SK-N-SH (cell line): Measurements from ENCODE around the gene NUS1. TPM values are rescaled to one million over a fixed set of nuclear protein-coding genes. Genes with fewer than 3 reads are reported as not detected.

Experiments used
- CTCF ChIA-PET: fragments of 300-600, 350-600 bp; formaldehyde crosslinking; extraction: SDS; loops from one replicate; lab custom pipeline; 2021; lab: Yijun Ruan, JAX
- POLR2A ChIA-PET: fragments of 350-600 bp; sonication (Branson Sonifier 250); formaldehyde crosslinking; extraction: SDS; loops from one replicate; lab custom pipeline; 2020; ENCODE audit warnings: antibody characterized with exemption, inconsistent platforms; lab: Yijun Ruan, JAX
- DNase-seq: peaks from one replicate; pipeline ENCODE4 v3.0.0; 2012
- H2AFZ ChIP-seq: fragments of 200-600 bp; sonication (generic); 2 replicates; pipeline ENCODE4 v1.8.1; 2016; ENCODE audit warnings: antibody characterized with exemption, mild to moderate bottlenecking, low read depth
- H3F3A ChIP-seq: fragments of 200-600 bp; sonication (generic); replicated peaks from 2 replicates; pipeline ENCODE3; 2016; ENCODE audit warnings: antibody characterized with exemption, mild to moderate bottlenecking; ENCODE audit not compliant: insufficient read depth
- H3K27ac ChIP-seq, 2 experiments: fragments of 200-500 bp in 1 of 2; fragments of 200-600 bp in 1 of 2; sonication (Bioruptor generic) in 1 of 2; sonication (generic), shearing (Covaris generic) in 1 of 2; 2 replicates each; pipeline versions ENCODE4 v1.5.1 to v1.6.1; 2014 to 2016; ENCODE audit warnings: low read depth in 2 of 2, inconsistent platforms in 1 of 2, low read length in 1 of 2, mild to moderate bottlenecking in 1 of 2, mixed read lengths in 1 of 2
- H3K27me3 ChIP-seq: fragments of 200-600 bp; sonication (generic), shearing (Covaris generic); 2 replicates; pipeline ENCODE4 v1.6.1; 2016; ENCODE audit warnings: mixed run types; ENCODE audit not compliant: insufficient read depth
- H3K36me3 ChIP-seq, 2 experiments: fragments of 200-500 bp in 1 of 2; fragments of 200-600 bp in 1 of 2; sonication (Bioruptor generic) in 1 of 2; sonication (generic) in 1 of 2; replicated peaks in 1 of 2; 2 replicates each; pipeline versions ENCODE3 to v1.5.1; 2014 to 2016; ENCODE audit warnings: low read length in 1 of 2, mild to moderate bottlenecking in 1 of 2; ENCODE audit not compliant: insufficient read depth in 2 of 2, control insufficient read depth in 1 of 2
- H3K4me1 ChIP-seq, 2 experiments: fragments of 200-500 bp in 1 of 2; fragments of 200-600 bp in 1 of 2; sonication (Bioruptor generic) in 1 of 2; sonication (generic), shearing (Covaris generic) in 1 of 2; 2 replicates each; pipeline versions ENCODE4 v1.5.1 to v1.6.1; 2014 to 2016; ENCODE audit warnings: low read depth in 1 of 2, low read length in 1 of 2, mixed run types in 1 of 2; ENCODE audit not compliant: insufficient read depth in 2 of 2, control insufficient read depth in 1 of 2
- H3K4me2 ChIP-seq: fragments of 200-600 bp; sonication (generic), shearing (Covaris generic); 2 replicates; pipeline ENCODE4 v1.6.1; 2017; ENCODE audit warnings: mixed run types
- H3K4me3 ChIP-seq, 2 experiments: fragments of 200-500 bp in 1 of 2; fragments of 200-600 bp in 1 of 2; sonication (Bioruptor generic) in 1 of 2; sonication (generic), shearing (Covaris generic) in 1 of 2; 2 replicates each; pipeline versions ENCODE4 v1.5.1 to v1.8.1; 2014 to 2016; ENCODE audit warnings: low read depth in 2 of 2, inconsistent platforms in 1 of 2, low read length in 1 of 2, mild to moderate bottlenecking in 1 of 2, mixed read lengths in 1 of 2, moderate library complexity in 1 of 2
- H3K79me2 ChIP-seq: fragments of 200-600 bp; sonication (generic); 2 replicates; pipeline ENCODE4 v1.8.1; 2017; ENCODE audit warnings: mild to moderate bottlenecking; ENCODE audit not compliant: insufficient read depth
- H3K9ac ChIP-seq: fragments of 200-600 bp; sonication (generic); 2 replicates; pipeline ENCODE4 v1.6.1; 2017; ENCODE audit warnings: mixed run types
- H3K9me2 ChIP-seq: fragments of 200-600 bp; sonication (generic); 2 replicates; pipeline ENCODE4 v1.6.1; 2017; ENCODE audit warnings: mixed run types
- H3K9me3 ChIP-seq: fragments of 200-600 bp; sonication (generic); 2 replicates; pipeline ENCODE4 v1.6.1; 2017; ENCODE audit warnings: mixed run types, mild to moderate bottlenecking, moderate library complexity
- H4K20me1 ChIP-seq: fragments of 200-600 bp; sonication (generic); 2 replicates; pipeline ENCODE4 v1.6.1; 2017; ENCODE audit warnings: mild to moderate bottlenecking, mixed run types; ENCODE audit not compliant: insufficient read depth
- ELF1 ChIP-seq: IDR thresholded peaks from 2 replicates; pipeline ENCODE4 v1.4.0; 2012
- FOXJ3 ChIP-seq: sonication (generic); formaldehyde crosslinking; IDR thresholded peaks from 2 replicates; pipeline ENCODE4 v1.5.1; 2020; ENCODE audit warnings: mild to moderate bottlenecking, missing genetic modification reagents
- FOXM1 ChIP-seq: IDR thresholded peaks from 2 replicates; pipeline ENCODE4 v1.4.0; 2012; ENCODE audit warnings: low read depth, mild to moderate bottlenecking
- GATA2 ChIP-seq: sonication (generic); formaldehyde crosslinking; IDR thresholded peaks from 2 replicates; pipeline ENCODE4 v1.5.0; 2020; ENCODE audit warnings: mild to moderate bottlenecking, missing genetic modification reagents
- JUND ChIP-seq: IDR thresholded peaks from 2 replicates; pipeline ENCODE4 v1.4.0; 2012
- MEF2A ChIP-seq: IDR thresholded peaks from 2 replicates; pipeline ENCODE4 v1.4.0; 2012; ENCODE audit warnings: low read depth, borderline replicate concordance
- MXI1 ChIP-seq: IDR thresholded peaks from 2 replicates; pipeline ENCODE4 v1.6.1; 2012; ENCODE audit warnings: mild to moderate bottlenecking, low read depth, low read length, improper control_type of control experiment
- NFIC ChIP-seq: IDR thresholded peaks from 2 replicates; pipeline ENCODE4 v1.4.0; 2012; ENCODE audit warnings: borderline replicate concordance
- NRF1 ChIP-seq: IDR thresholded peaks from 2 replicates; pipeline ENCODE4 v1.6.1; 2012; ENCODE audit warnings: low read depth, mild to moderate bottlenecking, low read length
- RAD21 ChIP-seq: IDR thresholded peaks from 2 replicates; pipeline ENCODE4 v1.6.1; 2012; ENCODE audit warnings: mild to moderate bottlenecking, low read length
- RFX5 ChIP-seq: IDR thresholded peaks from 2 replicates; pipeline ENCODE4 v1.6.1; 2012; ENCODE audit warnings: mild to moderate bottlenecking, improper control_type of control experiment, low read length
- TAF1 ChIP-seq: IDR thresholded peaks from 2 replicates; pipeline ENCODE4 v1.6.1; 2012; ENCODE audit warnings: low read depth, mild to moderate bottlenecking, low read length, moderate library complexity, borderline replicate concordance
- WGBS: methylation state at CpG from one replicate; pipeline ENCODE4 v1.1.6; 2017; ENCODE audit warnings: low lambda C conversion rate; 5-methylcytosine and 5-hydroxymethylcytosine counted together
- polyA plus RNA-seq, 3 experiments: library from polyadenylated mRNA; depleted of rRNA; stranded (reverse); fragments of >200 nt; gene quantifications; 2 replicates each; pipeline ENCODE4 v1.2.3, GENCODE V29; 2012
- TF ChIP-seq, protein P1 (sequence below): fragments of 150-350 bp; IDR thresholded peaks from 2 replicates; pipeline ENCODE4 v1.6.1; 2017; ENCODE audit warnings: antibody characterized with exemption, low read length, low read depth, borderline replicate concordance
- TF ChIP-seq, protein P2 (sequence below): fragments of 200-600 bp; sonication (generic); IDR thresholded peaks from 2 replicates; pipeline ENCODE4 v1.6.1; 2017; ENCODE audit warnings: antibody characterized with exemption, mild to moderate bottlenecking, moderate library complexity
- TF ChIP-seq, protein P3 (sequence below): IDR thresholded peaks from 2 replicates; pipeline ENCODE4 v1.4.0; 2012; ENCODE audit warnings: low read depth
- TF ChIP-seq, protein P4 (sequence below): IDR thresholded peaks from 2 replicates; pipeline ENCODE4 v1.6.1; 2012; ENCODE audit warnings: mild to moderate bottlenecking, low read depth, low read length, moderate library complexity

The NUS1 gene
- polyA plus RNA-seq, 1 of the 3 experiments (the other 2 are of a cell fraction) = 8.9 TPM

DNA sequence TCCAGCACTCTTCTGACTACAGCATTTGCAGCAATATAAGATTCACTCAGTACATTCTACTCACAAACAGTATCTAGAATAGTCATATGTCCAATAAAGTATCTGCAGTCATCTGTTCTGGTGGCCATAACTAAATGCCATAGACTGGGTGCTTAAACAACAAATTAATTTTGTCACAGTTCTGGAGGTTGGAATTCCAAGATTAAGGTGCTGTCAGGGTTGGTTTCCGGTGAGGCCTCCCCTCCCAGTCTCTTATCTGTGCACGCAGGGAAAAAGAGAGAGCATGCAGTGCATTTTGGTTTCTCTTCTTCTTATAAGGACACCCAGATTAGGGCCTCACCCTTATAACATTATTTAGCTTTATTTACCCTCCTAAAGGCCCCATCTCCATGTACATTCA lies 21.3 kb upstream of the NUS1 start (continued):
- TF ChIP-seq NFIC (no peak), FOXM1 (no peak), ELF1 (no peak), TAF1 (no peak)
- TF ChIP-seq, protein P1, sequence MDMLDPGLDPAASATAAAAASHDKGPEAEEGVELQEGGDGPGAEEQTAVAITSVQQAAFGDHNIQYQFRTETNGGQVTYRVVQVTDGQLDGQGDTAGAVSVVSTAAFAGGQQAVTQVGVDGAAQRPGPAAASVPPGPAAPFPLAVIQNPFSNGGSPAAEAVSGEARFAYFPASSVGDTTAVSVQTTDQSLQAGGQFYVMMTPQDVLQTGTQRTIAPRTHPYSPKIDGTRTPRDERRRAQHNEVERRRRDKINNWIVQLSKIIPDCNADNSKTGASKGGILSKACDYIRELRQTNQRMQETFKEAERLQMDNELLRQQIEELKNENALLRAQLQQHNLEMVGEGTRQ = no peak

DNA sequence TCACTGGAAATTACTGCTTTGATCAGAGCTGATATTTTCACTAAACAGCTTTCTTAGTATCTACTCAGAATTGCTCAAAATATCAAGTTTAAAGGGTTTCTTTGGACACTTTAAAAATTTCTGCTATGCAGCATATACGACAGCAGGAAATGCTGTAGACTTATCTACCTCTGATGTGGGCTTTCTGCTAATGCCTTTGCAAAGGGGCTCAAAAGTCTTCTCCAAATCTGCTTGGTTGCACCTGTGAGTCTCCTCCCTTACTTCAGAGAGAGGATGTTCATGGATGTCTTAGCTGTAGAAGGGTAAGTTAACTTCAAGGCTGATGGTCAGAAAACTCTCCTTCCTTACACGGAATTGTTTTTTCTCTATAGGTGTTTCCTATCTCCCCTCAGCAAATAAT lies 19.9 kb upstream of the NUS1 start:
- Histone ChIP-seq H3K9ac (no peak overlapping the region), H3K4me1 (no peaks in the 10 kb centered on the region), H3K4me3 (no peak overlapping the region), H3K27me3 (no peaks in the 10 kb centered on the region), H3K36me3 (no peaks in the 10 kb centered on the region), H3K79me2 (no peaks in the 10 kb centered on the region), H4K20me1 (no peaks in the 10 kb centered on the region), H3K4me2 (no peak overlapping the region), H3K9me3 (no peaks in the 10 kb centered on the region), H3F3A (no peaks in the 10 kb centered on the region), H2AFZ (no peak overlapping the region), H3K27ac (no peak overlapping the region), H3K9me2 (no peaks in the 10 kb centered on the region)
- TF ChIP-seq, protein P1 = no peak
- TF ChIP-seq, protein P2, sequence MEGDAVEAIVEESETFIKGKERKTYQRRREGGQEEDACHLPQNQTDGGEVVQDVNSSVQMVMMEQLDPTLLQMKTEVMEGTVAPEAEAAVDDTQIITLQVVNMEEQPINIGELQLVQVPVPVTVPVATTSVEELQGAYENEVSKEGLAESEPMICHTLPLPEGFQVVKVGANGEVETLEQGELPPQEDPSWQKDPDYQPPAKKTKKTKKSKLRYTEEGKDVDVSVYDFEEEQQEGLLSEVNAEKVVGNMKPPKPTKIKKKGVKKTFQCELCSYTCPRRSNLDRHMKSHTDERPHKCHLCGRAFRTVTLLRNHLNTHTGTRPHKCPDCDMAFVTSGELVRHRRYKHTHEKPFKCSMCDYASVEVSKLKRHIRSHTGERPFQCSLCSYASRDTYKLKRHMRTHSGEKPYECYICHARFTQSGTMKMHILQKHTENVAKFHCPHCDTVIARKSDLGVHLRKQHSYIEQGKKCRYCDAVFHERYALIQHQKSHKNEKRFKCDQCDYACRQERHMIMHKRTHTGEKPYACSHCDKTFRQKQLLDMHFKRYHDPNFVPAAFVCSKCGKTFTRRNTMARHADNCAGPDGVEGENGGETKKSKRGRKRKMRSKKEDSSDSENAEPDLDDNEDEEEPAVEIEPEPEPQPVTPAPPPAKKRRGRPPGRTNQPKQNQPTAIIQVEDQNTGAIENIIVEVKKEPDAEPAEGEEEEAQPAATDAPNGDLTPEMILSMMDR = no peak
- no peak for TF ChIP-seq MXI1
- TF ChIP-seq MEF2A = no peak
- no peak for TF ChIP-seq GATA2
- DNase-seq = no peak
- ChIA-PET CTCF (interaction anchor here (0.6 kb wide), 1 partner anchor 12 kb away, joined by 3 read pairs; no protein-coding TSS in a partner anchor), POLR2A (no interaction called here)
- WGBS = 54% methylated on average over 2 of the region's 2 CpGs

DNA sequence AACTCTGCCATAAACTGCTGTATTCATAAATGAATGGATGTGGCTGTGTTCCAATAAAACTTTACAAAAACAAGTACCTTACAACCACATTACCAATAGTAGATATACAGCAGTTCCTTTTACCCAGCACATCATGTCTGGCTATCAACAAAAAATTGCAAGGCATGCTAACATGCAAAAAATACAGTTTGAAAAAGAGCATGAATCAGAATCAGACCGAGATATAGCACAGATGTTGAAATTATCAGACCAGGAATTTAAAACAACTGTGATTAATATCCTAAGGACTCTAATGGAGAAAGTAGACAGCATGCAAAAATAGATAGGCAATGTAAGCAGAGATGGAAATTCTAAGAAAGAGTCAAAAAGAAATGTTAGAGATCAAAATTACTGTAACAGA lies 8.4 kb upstream of the NUS1 start:
- Histone ChIP-seq H3K9me3 (no peaks in the 10 kb centered on the region), H3K4me3 (no peak overlapping the region), H3K4me2 (no peak overlapping the region), H3K9me2 (no peaks in the 10 kb centered on the region), H2AFZ (no peak overlapping the region), H3K27me3 (no peaks in the 10 kb centered on the region), H3K9ac (no peak overlapping the region), H3K27ac (no peak overlapping the region), H3K79me2 (no peaks in the 10 kb centered on the region), H3K36me3 (no peaks in the 10 kb centered on the region), H4K20me1 (no peaks in the 10 kb centered on the region), H3K4me1 (no peaks in the 10 kb centered on the region), H3F3A (no peaks in the 10 kb centered on the region)
- CTCF ChIA-PET = no interaction called here
- WGBS = 22% methylated on average over 1 of the region's 1 CpG
- no peak for DNase-seq
- POLR2A ChIA-PET = no interaction called here
- TF ChIP-seq, protein P3, sequence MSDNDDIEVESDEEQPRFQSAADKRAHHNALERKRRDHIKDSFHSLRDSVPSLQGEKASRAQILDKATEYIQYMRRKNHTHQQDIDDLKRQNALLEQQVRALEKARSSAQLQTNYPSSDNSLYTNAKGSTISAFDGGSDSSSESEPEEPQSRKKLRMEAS = no peak
- TF ChIP-seq JUND (no peak), MXI1 (no peak), FOXJ3 (CRISPR knock-in tag) (no peak), RAD21 (no peak), RFX5 (no peak), NRF1 (no peak)
- TF ChIP-seq, protein P4, sequence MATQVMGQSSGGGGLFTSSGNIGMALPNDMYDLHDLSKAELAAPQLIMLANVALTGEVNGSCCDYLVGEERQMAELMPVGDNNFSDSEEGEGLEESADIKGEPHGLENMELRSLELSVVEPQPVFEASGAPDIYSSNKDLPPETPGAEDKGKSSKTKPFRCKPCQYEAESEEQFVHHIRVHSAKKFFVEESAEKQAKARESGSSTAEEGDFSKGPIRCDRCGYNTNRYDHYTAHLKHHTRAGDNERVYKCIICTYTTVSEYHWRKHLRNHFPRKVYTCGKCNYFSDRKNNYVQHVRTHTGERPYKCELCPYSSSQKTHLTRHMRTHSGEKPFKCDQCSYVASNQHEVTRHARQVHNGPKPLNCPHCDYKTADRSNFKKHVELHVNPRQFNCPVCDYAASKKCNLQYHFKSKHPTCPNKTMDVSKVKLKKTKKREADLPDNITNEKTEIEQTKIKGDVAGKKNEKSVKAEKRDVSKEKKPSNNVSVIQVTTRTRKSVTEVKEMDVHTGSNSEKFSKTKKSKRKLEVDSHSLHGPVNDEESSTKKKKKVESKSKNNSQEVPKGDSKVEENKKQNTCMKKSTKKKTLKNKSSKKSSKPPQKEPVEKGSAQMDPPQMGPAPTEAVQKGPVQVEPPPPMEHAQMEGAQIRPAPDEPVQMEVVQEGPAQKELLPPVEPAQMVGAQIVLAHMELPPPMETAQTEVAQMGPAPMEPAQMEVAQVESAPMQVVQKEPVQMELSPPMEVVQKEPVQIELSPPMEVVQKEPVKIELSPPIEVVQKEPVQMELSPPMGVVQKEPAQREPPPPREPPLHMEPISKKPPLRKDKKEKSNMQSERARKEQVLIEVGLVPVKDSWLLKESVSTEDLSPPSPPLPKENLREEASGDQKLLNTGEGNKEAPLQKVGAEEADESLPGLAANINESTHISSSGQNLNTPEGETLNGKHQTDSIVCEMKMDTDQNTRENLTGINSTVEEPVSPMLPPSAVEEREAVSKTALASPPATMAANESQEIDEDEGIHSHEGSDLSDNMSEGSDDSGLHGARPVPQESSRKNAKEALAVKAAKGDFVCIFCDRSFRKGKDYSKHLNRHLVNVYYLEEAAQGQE = no peak
- TF ChIP-seq, protein P1 = no peak
